Caki2 (cell line): Measurements from ENCODE around the gene SERGEF. TPM values are rescaled to one million over a fixed set of nuclear protein-coding genes. Genes with fewer than 3 reads are reported as not detected.
"Not testable (repeated sequence)": the region's sequence is repeated elsewhere in the genome, so short reads cannot be mapped to it uniquely, and the experiment has no call there.

Experiments
- DNase-seq: peaks from one replicate; pipeline ENCODE4 v3.0.0-alpha.2; 2015; ENCODE audit warnings: low read depth
- in situ Hi-C: cut with HindIII; loops from 2 replicates; pipeline ENCODE4 v1.10.0; 2016; ENCODE audit warnings: low sequenced_read_pairs, low pct_unique_long_range_greater_than_20kb, mixed read lengths
- total RNA-seq: library from RNA; depleted of rRNA; stranded (reverse); fragments of >200 nt; shearing (Covaris generic); gene quantifications from 2 replicates; pipeline ENCODE4 v1.2.3, GENCODE V29; 2014; ENCODE audit warnings: low replicate concordance

The SERGEF gene
- total RNA-seq, 1 experiment from 2014 or later: 47.1 TPM

DNA sequence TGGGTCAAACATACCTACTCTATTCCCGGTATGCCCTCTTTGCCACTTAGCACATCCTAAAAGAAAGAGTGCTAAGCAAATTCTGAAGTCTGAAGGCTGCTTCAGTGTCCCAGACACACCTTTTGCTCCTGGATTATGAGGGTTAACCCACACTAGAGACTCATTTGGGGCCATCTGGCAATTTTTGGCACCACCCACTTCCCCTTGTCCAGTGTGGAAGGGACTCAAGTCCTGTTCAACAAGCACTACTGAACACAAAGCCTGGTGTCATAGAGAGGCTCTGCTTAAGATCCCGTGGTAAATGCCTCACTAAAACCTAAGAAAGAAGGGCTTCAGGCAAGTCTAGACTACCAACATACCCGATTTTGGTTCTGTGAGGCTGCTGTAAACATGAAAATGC lies 85.8 kb downstream of the SERGEF start:
- in situ Hi-C loops: no loop called here
- DNase-seq: no peak

DNA sequence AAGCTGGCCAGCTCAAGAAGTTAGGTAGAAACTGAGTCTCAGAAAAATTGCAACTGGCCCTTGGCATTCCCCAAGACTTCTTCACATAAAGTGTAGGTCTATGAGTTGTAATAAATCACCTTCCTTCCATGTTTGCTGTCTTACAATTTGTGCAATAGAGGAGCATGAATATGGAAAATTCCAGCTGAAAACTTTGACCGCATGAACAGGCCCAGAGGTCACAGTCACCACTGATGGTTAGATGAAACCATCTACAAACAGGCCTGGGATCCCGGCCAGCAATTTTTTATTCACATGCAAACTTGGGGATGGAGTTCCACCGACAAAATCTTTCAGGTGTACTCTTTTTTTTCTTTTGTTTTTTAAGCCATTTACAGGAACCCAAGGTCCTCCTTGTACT lies 88.1 kb downstream of the SERGEF start:
- in situ Hi-C loops: no loop called here
- no peak for DNase-seq

DNA sequence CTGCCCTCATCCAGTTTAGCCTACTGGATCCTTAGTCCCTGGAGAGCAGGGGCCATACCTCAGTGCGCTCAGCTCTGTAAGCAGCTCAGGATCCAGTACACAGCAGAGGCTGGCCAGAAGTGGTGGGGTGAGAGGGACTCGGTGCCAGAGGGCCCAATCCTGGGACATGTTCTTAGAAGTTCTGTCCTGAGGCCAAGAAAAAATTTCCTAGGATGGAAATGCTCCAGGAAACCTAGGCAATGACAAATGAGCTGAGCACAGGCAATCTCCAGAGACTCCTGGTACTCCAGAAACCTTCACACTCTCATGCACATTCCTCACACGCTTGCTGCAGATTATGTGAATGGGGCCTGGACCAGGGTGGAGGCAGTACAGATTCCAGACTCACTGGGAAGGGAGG lies 89.6 kb downstream of the SERGEF start:
- DNase-seq: no peak
- in situ Hi-C loops: no loop called here

DNA sequence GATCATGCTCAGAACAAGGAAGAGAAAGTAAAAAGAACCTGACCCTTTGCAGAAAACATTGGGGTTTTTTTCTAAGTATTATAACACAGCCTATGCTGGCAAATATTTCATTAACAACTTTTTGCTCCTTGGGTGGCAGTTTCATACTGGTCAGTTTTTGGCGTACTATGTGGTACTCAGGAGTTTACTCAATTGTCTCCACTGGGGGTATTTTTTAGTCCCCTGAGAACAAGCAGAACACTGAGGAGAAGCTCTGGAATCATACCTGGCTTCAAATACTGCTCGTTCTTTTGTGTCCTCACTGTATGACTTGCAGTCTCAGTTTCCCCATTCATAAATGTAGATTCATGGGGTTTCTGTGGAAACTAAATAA lies 90.4 kb downstream of the SERGEF start:
- no peak for DNase-seq
- in situ Hi-C loops: no loop called here

DNA sequence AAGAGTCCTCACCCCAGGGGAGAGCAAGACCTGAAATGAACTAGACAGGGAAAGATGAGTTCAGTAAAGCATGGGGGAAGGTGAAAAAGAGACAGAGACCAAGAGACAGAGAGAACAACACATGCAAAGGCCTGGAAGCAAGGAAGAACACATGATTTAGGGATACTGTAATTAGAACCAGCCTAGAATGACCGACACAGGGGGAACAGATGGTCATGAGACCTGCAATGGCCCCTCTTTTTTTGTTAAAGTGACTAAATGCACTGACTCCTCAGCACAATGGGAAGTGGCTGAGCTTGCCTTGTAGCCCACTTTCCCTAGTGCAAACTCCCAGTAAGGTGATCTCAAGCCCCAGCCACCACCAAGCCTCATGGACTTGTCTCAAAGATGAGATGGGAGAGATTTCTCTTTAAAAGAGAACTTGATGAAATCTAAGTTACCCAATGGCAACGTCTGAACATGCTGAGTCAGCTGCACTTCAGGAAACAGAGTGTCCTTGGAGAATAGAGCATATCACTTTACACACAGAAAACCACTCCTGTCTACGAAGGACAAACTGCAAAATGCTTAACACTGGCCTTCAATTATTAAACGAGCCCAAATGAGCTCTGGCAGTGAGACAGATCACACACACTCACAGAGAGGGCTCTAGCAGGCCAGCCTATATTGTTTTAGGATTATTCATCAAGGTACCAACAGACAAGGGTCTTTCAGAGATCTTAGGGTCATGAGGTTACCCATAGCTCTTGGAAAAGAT lies 91.0 kb downstream of the SERGEF start:
- in situ Hi-C loops: no loop called here
- DNase-seq: no peak

DNA sequence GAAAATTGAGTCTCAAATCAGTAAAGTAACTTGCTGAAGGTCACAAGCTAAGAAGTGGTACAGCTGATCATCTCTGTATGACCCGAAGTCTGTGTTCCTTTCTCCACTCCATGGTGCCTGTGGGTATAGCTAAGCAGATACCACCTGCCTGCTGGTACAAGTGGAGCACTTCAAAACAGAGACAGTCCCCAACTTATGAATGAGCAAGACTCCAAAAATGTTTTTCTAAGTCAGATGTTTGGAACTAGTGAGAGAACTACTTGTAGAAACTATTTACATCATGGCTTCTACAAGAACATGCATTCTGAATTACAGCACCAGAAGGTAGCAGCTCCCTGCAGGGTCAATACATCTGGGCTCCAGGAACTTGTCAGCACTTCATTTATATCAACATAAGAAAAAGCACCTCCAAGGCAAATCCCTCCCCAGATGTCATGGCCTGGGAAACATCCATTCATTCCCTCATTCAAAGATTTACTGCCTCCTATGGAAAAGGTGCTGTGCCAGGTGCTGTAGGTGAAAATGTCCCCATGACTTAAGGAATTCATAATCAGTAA lies 94.7 kb downstream of the SERGEF start:
- in situ Hi-C loops: no loop called here

DNA sequence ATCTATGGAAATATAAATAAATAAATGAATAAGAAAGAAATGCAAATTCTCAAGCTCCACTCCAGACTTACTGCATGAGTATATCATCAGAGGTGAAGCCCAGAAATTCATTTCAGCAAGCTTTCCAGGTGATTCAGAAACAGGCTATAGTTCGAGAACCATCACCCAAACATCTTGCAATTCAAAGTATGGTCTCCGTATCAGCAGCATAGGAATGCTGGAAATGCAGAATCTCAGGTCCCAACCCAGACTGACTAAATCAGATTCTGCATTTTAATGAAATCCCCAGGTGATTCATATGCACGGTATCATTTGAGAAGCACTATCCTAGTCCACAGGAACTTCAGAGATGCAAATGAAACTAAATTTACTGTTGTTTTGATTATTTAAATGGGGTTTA lies 95.3 kb downstream of the SERGEF start:
- no peak for DNase-seq
- in situ Hi-C loops: no loop called here

More for the DNA sequence above, 94.7 kb downstream of the SERGEF start:
- no peak for DNase-seq

DNA sequence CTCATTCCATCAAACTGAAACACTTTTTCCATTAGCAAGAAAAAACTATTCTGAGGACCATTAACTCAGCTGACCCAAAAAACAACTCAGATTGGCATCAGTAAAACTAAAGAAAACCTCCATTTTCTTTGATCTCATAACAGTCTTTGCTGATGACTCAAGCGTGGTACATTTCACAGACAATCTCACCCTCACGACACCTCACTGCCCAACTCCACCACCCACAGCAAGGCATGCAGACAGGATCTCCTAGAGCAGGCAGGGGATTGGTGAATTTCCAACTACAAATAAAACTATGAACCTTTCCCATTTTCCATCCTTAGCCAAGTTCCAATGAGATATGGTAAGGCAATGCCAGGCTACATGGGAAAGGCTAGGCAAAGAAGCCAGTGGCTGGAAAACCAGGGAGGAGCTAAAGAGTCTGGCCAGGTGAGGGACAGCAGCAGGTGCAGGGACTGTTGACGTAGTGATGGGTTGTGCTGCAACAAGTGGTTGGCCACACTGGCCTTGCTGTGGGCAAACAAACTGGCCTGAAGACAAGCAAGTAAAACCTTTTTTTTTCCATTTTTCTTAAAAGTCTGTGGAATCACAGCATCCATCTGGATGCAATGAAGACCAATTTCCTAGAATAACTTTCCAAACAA lies 97.2 kb downstream of the SERGEF start:
- in situ Hi-C loops: no loop called here
- DNase-seq: no peak

DNA sequence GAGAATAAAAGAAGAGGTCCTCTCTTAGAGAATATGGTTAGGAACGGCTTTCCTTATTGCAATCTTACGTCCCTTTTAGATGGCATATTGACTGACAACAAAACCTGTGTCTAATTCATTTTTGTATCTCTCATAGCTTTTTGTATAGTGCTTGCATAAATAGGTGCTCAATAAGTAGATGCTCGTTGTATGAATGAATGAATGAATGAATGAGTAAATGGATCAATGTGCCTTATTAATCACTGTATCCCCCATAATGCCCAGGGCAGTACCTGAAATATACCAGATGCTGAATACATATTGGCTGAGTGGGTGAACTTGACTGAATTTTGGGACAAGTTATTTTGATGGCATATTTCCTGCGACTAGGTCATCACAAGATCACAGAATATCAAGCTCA lies 97.9 kb downstream of the SERGEF start:
- no peak for DNase-seq
- in situ Hi-C loops: no loop called here

DNA sequence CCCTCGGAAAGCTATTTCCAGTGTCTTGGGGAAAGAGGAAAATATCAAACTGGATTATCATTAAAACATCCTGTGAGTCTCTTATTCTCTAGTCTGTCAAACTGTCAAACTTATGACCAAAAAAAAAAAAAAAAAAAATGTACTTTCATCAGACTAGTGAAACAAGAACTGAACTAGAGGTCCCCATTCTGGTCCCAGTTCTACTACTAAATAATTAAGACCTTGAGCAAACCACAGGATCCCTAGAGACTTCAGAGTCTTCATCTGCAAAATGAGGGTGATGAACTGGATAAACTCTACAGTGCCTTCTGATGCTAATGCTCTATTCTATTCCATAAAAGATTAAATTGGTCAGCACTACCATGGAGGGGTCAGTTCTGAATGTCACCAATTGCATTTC lies 105.8 kb downstream of the SERGEF start:
- no peak for DNase-seq
- in situ Hi-C loops: no loop called here

DNA sequence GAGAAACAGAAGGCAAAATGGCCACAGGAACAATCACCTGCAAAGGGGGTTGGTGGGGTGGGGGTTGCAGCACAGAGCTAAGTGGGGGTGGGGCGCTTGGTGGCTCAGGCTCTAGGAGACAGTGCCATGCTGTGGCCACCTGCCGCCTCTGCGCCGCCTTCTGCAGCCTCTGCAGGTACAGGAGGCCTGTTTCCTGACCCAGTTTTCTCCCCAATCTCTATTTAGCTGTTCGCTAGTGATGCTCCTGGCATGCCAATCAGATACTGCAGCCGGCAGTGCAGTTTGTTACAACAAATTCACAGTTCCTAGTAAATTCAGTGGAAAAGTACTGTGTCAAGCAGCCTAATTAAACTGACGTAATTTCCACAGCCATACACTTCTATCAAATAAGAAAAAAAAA lies 106.4 kb downstream of the SERGEF start:
- no peak for DNase-seq
- in situ Hi-C loops: no loop called here

DNA sequence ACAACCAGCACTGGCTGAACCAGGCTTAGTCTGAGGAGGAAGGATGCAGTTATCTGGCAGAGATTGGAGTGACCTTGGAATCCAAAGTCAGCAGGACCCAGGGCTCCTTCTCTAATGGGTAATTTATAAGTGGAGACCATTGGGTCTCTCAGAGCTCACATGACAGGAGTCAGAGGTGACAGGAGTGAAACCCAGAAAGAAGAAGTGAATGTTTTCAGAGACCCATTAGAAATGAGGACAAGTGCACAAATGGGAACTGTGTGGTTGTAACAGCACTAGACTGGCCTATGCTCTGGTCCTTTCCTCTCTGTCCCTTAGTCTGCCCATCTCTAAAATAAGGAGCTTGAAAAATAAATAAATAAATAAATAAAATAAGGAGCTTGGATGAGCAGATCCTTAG lies 107.4 kb downstream of the SERGEF start:
- in situ Hi-C loops: no loop called here
- DNase-seq: no peak

DNA sequence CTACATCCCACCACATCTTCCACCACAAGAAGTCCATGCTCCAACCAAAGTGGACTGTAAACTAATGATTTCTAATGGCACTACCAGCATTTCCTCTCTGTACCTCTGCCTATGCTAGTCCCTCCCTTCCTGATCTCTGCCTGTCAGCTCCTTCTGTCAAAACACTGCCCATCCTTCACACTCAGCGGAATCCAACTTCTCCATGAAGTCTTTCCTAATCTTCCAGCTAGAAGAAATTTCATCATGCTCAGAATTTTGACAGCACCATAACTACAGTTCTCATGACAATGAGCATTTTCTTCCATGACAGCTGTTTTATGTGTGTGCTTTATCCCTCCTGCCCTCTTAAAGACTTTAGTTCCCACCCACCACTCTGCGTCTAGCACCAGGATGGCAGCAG lies 111.4 kb downstream of the SERGEF start:
- DNase-seq: no peak
- in situ Hi-C loops: no loop called here

DNA sequence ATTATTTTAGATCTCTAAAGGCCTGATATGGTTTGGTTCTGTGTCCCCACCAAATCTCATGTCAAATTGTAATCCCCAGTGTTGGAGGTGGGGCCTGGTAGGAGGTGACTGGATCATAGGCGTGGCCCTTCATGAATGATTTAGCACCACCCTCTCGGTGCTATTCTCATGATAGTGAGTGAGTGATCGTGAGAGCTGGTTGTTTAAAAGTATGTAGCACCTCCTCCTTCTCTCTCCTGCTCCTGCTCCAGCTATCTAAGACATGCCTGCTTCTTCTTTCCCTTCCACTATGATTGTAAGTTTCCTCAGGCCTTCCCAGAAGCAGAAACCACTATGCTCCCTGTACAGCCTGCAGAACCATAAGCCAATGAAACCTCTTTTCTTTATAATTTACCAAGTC lies 114.1 kb downstream of the SERGEF start:
- in situ Hi-C loops: no loop called here

DNA sequence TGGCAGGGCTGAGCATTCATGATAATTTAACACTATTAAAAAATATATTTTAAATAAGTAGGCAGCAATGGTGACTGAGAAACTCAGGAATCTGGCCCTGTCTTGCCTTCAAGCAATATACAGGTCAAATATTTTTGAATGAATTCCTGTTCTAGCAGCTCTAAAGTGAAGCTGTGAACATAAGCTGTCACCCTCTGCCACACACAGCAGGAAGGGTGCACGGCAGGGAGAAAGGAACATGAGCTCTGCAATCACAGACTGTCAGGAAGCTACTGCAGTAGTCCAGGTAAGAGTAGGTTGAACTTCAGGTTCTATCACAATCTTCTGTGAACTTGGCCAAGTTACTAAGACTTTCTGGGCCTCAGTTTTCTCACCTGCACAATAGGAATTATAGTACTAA lies 114.8 kb downstream of the SERGEF start:
- in situ Hi-C loops: no loop called here
- DNase-seq: no peak

More for the DNA sequence above, 114.1 kb downstream of the SERGEF start:
- DNase-seq: peak; percentile 4

DNA sequence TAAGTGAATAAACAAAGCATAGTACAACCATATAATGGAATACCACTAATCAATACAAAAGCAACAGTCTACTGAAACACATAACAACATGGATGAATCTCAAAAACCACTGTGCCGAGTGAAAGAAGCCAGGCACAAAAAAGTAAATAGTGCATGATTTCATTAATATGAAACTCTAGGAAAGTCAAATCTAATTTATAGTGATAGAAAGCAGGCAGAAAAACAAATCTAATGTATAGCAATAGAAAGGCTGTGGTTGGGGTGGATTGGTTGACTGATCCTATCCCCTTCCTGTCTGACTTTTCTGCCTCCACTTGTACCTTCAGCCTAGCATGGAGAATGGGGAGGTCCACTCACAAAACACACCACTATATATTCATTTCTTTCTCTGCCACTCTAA lies 115.4 kb downstream of the SERGEF start:
- in situ Hi-C loops: no loop called here
- DNase-seq: no peak

DNA sequence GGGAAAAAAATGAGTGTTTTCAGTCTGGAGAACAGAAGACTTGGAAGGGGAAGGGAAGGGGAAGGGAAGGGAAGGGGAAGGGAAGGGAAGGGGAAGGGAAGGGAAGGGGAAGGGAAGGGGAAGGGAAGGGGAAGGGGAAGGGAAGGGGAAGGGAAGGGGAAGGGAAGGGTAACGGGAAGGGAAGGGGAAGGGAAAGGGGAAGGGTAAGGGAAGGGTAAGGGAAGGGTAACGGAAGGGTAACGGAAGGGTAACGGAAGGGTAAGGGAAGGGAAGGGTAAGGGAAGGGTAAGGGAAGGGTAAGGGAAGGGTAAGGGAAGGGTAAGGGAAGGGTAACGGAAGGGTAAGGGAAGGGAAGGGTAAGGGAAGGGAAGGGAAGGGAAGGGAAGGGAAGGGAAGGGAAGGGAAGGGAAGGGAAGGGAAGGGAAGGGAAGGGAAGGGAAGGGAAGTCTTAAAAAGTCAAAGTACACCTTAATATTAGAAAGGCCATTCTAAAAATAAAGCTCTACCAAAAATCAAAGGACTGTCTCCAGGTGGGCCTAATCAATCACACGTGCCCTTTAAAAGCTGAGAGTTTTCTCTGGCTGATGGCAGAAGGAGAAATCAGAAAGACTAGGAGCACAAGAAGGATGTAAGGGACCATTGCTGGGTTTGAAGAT lies 116.2 kb downstream of the SERGEF start:
- DNase-seq, in situ Hi-C loops: not testable (repeated sequence)

DNA sequence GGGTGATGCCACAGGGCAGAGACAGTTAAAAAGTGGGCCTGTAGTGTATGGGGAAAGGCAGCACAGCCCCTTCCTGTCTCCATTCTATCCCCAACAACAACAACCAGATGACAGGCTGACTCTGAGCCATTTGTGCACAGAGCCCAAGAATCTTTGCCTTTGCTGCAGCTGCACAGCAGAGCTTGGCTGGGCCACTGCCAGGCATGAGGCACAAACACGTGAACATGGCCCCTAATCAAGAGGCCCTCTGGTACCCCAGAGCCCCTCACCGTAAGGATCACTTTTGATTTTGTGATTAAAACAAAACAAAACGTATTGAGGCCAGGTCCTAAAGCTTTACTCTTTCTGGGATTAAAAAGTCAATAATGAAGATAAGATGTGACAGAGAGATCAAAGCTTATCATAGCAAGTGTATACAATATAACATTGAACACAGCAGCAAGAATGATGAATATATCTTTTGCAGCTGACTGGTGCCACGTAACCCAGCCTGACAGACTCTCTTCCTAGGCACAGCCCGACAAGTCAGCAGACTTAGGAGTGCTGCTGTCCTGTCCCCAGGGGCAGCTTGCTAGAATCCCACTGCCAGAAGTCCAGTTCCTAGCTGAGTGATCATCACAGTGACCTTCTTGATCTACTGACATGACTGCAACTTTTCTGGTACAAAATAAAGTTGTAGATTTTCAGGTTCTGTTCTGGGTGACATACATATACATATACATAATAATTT lies 117.8 kb downstream of the SERGEF start:
- in situ Hi-C loops: no loop called here
- DNase-seq: no peak

DNA sequence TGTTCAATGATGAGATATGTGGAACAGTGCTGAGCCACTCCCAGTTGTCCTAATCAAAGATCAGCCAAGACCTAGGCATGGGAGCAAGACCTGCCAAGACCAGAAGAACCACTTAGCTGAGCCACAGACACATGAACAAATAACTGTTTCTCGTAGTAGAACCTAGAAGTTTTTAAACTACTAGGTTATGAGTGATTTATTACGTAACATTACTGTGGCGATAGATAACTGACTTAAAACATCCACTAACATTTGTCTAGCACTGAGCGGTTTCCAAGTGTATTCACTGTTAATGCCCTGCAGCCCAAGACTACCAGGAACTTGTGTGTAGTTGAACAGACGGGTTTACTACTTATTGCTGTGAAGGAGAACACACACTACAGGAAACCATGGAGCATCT lies 120.4 kb downstream of the SERGEF start:
- in situ Hi-C loops: no loop called here

More for the DNA sequence above, 120.4 kb downstream of the SERGEF start:
- DNase-seq: no peak
